C1 segment of cervical spinal cord (tissue), 14 donors: ENCODE data around the gene AGPAT3.

ENCODE experiments used
- DNase-seq, 14 donors: peaks; one replicate each; lab custom pipeline; 2025; lab: John Stamatoyannopoulos, UW

AGPAT3 gene

DNA sequence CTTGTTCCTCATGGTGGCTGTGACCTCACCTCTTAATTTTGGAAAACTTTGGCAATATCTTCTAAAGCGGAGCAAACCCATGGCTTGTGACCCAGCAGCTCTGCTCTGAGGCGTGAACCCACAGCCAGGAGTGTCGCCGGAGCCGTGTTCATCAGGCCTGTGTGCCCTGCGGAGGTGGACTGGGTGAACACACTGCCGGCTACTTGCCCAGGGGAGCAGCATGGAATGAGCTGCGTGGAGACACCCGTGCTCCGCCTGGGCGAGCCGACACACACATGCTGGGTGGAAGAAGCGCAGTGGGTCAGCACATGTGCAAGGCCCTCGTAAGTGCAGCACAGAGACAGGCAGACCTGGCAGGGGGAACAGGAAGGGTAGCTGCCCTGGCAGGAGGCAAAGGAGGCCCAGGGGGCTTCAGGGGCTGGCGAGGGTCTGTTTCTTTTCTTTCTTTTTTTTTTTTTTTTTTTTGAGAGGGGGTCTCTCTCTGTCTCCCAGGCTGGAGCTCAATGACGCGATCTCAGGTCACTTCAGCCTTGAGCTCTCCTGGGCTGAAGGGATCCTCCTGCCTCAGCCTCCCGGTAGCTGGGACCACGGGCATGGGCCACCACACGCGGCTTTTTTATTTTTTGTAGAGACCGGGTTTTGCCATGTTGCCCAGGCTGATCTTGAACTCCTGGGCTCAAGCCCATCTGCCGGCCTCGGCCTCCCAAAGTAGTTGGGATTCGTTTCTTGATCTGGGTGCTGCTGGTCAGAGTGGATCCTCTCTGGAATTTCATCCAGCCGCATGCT lies 41.8 kb downstream of the AGPAT3 start:
- DNase-seq = no peak

GRCh38 chr21:43907751-43908150 lies 42.7 kb downstream of the AGPAT3 start:
- no peak for DNase-seq

- no peak for DNase-seq
Observed at GRCh38 chr21:43908167-43908566, 43.1 kb downstream of the AGPAT3 start.

GRCh38 chr21:43909741-43910400 lies 44.8 kb downstream of the AGPAT3 start:
- peak in 1 of 14 donors; percentile 55 for DNase-seq

- no peak for DNase-seq
Observed at GRCh38 chr21:43910460-43910859, 45.4 kb downstream of the AGPAT3 start.

DNA sequence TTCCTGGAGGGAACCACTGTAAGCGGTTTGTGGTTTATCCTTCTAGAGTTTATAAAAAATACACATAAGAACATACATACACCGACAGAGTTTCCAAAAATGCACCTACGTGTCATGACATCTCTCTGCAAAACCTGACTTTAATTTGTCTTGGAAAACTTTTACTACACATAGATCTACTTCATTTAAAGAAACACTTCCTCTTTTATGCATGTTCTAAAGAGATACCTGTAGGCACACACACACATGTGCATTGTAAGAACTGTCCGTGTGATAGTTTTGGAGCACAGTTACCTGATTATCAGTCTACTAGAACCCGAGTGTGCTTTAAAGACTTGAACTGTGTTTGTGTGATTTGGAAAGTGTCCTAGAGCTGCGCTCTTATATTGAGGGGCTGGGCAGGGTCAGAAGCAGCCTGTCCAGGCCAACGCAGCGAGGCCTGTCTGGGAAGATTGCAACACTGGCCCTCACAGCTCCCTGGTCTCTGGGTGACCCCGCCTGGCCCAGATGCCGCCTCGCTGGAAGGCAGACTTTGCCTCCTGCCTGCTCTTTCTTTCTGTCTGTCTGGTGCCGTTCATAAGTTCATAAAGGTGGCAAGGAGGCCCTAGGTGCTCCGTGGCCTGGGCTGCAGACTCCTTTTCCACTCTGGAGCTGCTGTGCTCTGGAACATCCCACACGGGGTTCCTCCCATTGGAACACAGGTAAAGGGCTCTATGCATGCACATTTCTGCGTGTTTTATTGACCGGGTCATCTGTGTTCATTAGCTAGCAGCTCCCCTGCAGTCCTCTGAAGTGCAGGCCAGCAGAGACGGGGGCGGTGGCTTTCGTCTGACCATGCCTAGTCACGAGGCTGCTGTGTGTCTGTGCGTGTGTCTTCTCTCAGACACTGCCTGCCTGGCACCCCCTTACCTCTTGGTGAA lies 46.3 kb downstream of the AGPAT3 start:
- DNase-seq = no peak

DNA sequence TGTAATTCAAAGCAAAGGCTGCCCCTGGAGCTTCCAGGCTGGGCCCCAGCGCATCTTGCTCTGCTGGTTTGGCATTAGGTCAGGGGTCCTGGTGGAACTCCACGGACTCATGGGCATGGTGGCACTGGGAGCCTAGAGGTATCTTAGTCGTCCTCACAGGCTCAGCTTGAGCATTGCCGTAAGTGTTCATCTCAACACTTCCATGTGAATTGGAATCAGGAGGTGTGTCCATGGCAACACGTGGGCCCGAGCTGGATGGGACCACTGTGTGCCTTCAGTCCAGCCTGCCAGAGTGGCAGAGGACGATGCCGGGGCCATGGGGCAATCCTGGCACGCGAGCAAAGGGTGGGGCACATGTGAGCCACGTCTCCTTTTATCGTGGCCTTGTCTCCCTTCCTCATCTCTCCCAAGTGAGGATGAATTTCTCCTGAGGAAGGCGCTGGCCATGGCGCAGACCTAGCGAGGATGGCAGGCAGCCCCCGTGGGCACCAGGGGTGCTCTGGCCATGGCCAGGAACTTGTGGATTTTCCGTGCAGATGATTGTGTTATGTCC lies 47.0 kb downstream of the AGPAT3 start:
- DNase-seq = no peak

GRCh38 chr21:43912500-43912899 lies 47.5 kb downstream of the AGPAT3 start:
- no peak for DNase-seq

- no peak for DNase-seq
Observed at GRCh38 chr21:43912910-43913309, 47.9 kb downstream of the AGPAT3 start.

GRCh38 chr21:43913928-43914327 lies 48.9 kb downstream of the AGPAT3 start:
- DNase-seq = no peak

GRCh38 chr21:43916076-43916475 lies 51.1 kb downstream of the AGPAT3 start:
- DNase-seq = no peak

GRCh38 chr21:43916691-43917514 lies 51.9 kb downstream of the AGPAT3 start:
- no peak for DNase-seq

GRCh38 chr21:43917515-43918384 lies 52.7 kb downstream of the AGPAT3 start:
- no peak for DNase-seq

GRCh38 chr21:43918385-43918947 lies 53.4 kb downstream of the AGPAT3 start:
- no peak for DNase-seq

DNA sequence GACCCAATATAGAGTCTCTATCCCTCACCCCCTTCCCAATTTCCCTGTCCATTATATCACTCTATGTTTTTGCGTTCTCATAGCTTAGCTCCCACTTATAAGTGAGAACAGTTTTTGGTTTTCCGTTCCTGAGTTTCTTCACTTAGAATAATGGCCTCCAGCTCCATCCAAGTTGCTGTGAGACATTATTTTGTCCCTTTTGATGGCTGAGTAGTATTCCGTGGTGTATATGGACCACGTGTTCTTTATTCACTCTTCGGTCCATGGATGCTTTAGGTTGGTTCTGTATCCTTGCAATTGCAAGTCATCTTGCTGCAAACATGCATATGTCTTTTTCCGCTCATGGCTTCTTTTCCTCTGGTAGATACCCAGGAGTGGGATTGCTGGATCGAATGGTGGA lies 54.3 kb downstream of the AGPAT3 start:
- DNase-seq = no peak

GRCh38 chr21:43919871-43920801 lies 55.1 kb downstream of the AGPAT3 start:
- DNase-seq = no peak

GRCh38 chr21:43921571-43921978 lies 56.6 kb downstream of the AGPAT3 start:
- no peak for DNase-seq
